ENCODE results near the gene CD52.

- TF ChIP-seq CTCF (optimal IDR thresholded peaks at IDR 0.05 in 1 of 3, IDR thresholded peaks at IDR 0.05 in 1 of 3, conservative IDR thresholded peaks at IDR 0.05 in 1 of 3; ENCODE audit: extremely low read depth in 1 of 3, insufficient read depth in 2 of 3, low read length in 3 of 3) (no peak), EZH2 (IDR thresholded peaks at IDR 0.05; ENCODE audit: low read length) (no peak)
Measured at GRCh38 chr1:26296340-26297056, 21.3 kb upstream of the CD52 start.
